GM21390 (cell line): ENCODE results near the gene SBNO2.

Experiments used
- ATAC-seq: cut with Tn5 transposase; IDR thresholded peaks from one replicate; pipeline ENCODE4 v1.9.1; 2021; ENCODE audit not compliant: unreplicated experiment

The SBNO2 gene

DNA sequence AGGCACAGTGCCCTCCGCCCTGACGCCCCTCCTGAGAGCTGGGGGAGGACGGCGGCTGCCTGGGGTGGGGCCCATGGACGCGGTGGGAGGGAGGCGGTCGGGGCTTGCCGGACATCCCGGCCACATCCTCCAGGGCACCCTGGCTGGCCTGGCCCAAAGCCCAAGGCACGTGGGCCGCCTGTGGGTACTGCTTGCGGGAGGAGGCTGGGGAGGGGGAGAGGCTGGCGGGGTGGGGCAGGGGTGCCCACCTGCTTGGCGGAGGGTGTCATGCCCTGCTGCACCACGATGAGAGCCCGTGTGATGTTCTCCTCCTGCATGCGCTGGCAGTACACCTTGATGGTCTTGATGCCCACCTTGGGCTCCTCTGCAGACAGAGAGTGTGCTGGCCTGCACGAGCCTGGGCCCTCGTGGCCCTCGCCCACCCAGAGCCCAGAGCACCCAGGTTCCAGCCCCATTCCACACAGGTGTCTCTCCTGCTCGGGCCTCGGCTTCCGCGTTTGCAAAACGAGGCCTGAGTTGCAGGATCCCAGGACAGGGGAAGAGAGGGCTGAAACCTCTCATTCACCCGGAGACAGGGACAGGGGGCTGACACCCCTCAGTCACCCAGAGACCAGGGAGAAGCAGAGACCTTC, 82.4 kb downstream of the SBNO2 start:
- no peak for ATAC-seq

DNA sequence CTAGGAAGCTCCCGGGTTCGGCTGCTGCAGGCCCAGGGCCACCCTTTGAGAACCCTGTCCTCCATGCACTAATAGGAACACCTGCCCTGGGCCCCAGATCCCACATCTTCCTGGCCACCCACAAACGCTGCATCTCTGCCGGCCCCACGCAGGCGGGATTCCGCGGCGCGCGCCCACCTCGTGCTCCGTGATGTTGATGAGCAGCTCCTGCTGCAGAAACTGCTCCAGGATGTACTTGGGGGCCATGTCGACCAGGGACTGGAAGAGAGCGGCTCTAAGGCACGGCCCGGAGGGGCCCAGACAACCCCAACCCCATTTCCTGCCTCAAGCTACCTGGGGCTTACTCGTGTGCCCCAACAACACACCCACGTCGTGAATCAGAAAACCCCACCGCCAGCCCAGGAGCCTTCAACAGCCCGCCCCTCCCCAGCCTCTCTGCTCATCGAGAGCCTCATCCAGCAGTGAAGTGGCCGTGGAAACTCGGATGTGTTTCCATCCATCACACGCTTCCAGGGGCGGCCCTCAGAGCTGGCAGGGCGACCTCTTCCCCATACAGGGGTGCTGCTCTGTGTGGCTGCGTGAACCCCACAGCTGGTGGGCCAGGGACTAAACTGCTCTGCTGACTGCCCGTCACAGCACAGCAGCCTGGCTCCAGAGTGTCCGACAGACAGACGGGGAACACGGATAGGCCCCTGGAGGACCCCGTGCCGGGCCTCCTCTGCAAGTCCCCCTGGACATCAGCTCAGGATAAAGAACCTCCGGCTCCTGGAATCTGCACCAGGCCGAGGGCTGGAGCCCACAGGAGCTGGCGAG, 83.1 kb downstream of the SBNO2 start:
- no peak for ATAC-seq

DNA sequence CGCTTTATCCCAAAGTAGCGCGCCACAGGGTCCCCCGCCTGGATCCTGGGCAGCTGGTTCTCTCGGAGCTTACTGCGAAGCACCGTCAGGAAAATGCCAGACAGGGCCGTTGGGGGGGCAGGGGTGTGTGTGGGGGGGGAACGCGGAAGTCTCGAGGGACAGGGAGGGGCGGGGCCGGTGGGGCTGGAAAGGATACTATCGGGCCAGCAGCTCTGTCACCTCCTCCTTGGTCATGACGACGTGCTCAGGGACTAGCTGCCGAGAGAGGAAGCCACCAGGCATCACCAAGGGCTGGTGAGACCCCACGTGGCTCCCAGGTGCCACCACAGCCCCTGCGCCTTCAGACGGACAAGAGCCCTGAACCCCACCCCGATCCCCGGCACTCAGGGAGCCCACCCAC, 84.2 kb downstream of the SBNO2 start:
- no peak for ATAC-seq

DNA sequence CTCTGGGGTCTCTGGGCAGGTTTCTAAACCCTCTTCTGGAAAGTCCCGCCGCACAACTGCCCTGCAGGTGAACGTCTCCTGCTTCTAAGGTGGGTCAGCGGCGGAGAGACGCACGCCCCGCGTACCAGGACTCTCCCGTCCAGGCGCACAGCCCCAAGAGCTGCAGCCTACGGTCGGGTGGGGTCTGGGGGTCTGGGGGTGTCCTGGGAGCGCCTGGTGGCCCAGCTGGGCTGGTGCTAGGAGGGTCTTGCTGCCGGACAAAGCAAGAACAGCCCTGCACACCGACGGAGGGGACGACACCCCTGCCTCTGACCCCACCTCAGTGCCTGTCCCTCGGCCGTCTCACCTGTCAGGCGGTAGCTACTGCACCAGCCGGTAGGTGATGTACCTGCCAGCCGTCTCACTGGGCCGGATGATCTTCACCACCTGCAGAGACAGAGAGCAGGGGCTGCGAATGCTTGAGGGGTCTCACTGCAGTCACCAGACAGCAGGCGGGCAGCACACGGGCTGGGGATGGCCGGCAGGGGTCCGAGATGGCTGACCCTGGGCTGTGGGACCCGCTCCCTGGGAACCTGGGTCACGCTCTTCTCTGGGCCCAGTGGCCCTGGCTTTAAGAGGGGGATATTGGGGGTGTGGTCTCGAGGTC, 84.8 kb downstream of the SBNO2 start:
- ATAC-seq, result no peak

DNA sequence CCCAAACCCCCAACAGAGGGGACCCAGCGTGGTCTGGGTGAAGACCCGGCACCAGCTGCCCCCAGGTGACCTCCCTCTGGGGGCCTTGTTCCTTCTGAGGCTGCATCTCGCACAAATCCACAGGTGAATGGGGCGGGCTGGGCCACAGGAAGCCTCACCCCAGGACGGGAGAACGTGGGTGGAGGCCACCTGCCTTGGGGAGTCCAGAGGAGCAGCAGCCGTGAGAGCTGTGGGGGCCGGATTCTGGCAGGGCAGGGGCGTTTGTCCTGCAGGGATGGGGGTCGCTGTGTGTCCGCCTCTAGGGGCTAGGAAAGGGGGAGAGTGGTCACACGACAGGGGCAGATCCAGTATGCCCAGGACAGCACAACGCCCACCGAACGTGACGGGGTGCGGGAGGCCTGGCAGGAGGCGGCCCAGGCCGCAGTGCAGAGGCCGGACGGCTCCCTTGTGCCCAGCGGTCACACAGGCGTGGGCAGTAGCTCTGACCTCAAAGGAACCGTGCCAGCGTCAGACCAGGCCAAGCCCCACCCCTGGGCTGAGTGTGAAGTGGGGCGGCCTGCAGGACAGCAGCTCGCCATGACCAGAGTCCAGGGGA, 85.6 kb downstream of the SBNO2 start:
- ATAC-seq, result no peak

DNA sequence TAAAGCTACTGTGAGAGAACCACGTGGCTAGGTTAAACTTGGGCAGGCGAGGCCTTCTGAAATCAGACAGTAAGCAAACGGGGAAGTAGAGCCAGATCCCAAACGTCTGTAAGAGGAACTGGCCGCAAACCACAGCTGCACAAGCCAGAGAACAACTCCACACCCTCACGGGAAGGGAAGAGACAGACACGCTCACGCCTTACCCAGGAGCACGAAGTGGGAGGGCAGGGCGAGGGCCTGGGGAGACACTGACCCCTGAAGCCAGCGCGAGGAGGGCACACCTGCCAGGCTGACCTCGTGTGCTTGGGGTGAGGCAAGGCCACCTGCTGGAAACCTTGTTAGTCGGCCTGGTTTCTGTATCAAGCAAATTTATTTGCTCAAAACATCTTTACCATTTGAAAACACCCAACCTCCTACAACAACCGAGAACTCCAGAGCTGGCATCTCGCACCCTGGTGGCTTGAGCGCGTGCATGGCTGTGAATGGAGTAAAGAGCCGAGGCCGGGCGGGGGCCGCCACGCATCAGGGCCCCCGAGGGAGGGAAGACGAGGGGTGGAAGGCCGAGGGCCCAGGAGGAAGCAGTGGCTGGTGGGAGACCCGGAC, 86.2 kb downstream of the SBNO2 start:
- ATAC-seq, result no peak

DNA sequence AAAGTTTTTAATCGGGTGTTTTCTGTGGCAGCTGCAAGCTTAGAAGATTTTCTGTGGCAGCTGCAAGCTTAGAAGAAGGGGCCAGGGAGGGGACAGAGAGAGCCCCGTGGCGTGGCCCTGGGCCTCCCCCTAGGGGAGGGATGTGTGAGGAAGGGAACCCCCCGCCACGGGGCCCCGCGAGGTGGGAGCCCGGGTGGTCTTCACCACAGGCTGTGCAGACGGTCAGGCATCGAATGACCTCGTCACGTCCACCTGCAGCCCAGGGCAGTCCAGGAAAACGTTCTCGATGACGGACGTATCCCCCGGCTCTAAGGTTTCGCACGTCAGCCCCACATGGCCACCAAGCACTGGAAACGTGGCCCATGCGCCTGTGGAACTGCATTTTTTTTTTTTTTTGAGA, 87.5 kb downstream of the SBNO2 start:
- no peak for ATAC-seq

DNA sequence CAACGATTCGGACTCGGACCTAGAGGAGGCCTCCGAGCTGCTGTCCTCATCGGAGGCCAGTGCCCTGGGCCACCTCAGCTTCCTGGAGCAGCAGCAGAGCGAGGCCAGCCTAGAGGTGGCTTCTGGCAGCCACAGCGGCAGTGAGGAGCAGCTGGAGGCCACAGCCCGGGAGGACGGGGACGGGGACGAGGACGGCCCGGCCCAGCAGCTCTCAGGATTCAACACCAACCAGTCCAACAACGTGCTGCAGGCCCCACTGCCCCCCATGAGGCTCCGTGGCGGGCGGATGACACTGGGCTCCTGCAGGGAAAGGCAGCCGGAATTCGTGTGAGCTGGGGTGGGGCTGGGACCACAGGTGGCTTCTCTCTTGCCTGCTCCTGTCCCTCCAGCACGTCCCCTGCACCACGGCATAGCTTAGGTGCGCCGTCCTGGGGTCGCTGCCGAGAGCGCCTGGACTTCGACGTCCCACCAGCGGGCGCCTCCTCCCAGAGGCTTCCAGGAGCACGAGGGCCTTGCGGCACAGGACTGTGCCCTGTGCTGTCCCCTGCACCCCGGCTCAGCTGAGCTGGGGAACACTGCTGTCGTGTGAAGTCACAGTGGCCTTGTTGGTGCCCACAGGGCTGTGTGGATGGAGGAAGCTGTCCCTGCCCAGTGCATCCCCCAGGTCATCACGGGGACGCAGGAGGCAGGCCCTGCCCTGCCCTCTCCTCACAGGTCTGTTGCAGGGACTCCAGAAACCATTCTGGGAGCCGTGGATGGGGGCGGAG, 88.2 kb downstream of the SBNO2 start:
- no peak for ATAC-seq

DNA sequence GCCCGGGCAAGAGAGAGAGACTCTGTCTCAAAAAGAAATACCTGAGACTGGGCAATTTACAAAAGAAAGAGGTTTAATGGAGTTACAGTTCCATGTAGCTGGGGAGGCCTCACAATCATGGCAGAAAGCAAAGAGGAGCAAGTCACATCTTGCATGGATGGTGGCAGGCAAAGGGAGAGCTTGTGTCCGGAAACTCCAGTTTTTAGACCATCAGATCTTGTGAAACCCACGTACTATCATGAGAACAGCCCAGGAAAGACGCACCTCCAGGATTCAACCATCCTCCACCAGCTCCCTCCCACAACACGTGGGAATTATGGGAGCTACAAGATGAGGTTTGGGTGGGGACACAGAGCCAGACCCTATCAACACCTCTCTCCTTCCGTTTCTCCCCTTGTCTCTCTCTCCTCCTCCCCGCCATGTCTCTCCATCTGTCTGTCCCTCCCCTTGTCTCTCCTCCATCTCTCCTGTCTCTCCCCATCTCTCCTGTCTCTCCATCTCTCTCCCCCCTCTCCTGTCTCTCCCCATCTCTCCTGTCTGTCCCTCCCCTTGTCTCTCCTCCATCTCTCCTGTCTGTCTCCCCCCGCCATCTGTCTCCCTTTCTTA, 88.9 kb downstream of the SBNO2 start:
- ATAC-seq, result no peak

DNA sequence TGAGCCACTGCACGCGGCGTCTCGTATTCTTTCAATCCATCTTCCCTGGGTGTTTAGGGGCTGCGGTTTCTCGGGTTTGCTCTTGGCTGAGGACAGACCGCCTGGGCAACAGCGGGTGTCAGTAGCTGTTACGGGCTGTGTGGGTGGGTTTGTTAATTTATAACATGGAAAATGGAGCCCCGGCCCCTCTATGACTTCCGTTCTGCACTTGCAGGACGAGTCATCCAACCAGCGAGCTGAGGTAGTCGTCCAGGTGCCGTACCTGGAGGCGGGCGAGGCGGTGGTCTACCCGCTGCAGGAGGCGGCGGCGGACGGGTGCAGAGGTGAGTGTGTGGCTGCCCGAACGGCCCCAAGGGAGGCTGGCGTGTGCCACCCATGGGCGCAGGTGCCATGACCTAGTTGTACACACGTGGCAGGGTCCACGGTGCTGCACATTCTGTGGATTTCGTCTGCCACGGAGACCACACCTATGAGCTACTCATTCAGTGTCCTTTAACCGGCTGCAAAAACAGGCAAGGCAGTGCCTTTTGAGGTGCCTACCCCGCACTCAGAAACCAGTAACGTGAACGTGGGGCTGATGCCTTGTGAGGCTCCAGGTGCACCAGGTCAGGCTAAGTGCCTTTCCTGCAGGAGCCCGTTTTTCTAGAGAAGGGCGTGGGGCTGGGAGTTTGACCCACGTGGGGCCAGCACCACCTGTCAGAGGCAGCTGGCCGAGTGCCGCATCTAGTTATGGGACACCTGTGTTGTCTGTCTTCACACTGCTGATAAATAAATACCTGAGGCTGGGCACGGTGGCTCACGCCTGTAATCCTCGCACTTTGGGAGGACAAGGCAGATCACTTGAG, 89.8 kb downstream of the SBNO2 start:
- ATAC-seq, result no peak

DNA sequence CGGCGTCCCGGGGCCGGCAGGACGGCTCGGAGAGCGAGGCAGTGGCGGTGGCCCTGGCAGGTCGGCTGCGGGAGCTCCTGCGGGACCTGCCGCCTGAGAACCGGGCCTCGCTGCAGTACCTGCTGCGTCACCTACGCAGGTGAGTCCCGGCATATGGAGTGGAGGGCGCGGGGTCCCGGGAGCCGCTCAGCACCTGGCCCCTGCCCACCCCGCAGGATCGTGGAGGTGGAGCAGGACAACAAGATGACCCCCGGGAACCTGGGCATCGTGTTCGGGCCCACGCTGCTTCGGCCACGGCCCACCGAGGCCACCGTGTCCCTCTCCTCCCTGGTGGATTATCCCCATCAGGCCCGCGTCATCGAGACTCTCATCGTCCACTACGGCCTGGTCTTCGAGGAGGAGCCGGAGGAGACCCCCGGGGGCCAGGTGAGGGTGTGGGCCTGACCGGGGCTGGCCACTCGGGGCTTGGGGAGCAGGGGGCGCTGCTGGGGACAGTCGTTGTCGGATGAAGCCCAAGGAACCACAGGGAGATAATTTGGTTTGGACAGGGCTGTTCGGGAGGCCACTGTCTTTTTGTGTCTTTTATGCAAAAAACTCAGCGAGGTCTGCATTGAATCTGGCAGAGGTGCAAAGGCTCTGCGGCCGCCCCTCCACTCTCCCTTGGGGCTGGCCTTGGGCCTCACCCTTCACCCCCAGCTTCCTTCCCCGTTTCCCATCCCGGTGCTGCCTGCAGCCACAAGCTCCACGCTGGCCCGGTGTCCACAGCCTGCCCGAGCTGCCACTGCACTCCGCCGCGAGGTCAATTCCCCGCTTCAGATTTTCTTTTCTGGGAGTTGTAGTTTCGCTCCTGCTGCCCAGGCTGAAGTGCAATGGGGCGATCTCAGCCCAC, 90.9 kb downstream of the SBNO2 start:
- no peak for ATAC-seq

DNA sequence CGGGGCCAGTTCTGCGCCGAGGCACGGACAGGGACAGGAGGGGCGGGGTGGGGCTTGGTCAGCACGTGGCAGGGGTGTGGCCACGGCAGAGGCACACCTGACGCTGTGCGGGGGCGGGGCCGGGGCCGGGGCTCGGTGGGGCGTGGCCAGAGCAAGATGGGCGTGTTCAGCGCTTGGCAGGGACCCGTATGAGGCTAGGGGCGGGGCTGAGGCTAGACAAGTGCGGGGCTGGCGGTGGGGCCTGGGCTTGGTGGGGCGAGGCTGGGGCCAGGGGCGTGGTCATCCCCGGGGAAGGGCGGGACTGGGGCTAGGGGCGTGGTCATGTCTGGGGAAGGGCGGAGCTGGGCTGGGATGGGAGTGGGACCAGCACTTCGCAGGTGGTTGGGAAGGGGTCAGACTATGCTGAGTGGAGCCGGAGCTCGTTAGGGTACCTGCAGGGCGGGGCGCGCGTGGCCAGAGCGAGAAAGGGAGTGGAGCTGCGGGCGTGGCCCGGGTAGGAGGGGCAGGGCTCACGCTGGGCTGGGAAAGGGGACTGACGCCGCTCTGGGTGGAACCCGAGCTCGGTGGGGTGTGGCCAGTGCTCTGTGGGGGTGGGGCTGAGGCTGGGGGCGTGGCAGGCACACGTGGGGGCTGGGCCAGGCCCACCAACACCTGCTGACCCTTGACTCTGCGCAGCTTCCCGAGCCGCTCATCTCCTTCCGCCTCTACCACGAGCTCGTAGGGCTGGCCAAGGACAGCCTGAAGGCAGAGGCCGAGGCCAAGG, 91.7 kb downstream of the SBNO2 start:
- ATAC-seq, result no peak

DNA sequence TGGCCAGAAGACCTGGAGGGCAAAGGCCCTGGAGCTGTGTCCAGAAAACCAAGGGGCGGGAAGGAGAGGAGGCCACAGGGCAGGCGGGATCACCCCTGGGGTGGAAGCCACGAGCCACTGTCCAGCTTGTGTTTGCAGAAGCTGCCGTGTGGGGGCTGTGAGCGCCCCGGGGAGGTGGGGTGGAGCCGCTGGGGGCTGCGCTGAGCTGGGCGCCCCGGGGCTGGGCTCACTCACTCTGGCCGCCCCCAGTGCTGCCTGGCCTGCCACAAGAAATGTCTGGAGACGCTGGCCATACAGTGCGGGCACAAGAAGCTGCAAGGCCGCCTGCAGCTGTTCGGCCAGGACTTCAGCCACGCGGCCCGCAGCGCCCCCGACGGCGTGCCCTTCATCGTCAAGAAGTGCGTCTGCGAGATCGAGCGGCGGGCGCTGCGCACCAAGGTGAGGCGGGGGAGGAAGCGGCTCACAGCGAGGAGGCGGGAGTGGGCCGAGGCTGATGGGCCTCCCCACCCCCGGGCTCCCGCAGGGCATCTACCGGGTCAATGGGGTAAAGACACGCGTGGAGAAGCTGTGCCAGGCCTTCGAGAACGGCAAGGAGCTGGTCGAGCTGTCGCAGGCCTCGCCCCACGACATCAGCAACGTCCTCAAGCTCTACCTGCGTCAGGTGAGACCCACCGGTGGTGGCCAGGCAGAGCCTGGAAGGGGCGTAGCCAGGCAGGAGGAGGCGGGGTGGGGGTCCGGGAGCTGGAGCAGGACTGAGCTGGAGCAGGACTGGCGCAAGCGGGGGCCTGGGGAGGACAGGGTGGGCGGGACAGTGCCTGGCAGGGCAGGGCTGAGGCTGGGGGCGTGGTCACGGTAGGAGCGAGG, 92.5 kb downstream of the SBNO2 start:
- no peak for ATAC-seq

DNA sequence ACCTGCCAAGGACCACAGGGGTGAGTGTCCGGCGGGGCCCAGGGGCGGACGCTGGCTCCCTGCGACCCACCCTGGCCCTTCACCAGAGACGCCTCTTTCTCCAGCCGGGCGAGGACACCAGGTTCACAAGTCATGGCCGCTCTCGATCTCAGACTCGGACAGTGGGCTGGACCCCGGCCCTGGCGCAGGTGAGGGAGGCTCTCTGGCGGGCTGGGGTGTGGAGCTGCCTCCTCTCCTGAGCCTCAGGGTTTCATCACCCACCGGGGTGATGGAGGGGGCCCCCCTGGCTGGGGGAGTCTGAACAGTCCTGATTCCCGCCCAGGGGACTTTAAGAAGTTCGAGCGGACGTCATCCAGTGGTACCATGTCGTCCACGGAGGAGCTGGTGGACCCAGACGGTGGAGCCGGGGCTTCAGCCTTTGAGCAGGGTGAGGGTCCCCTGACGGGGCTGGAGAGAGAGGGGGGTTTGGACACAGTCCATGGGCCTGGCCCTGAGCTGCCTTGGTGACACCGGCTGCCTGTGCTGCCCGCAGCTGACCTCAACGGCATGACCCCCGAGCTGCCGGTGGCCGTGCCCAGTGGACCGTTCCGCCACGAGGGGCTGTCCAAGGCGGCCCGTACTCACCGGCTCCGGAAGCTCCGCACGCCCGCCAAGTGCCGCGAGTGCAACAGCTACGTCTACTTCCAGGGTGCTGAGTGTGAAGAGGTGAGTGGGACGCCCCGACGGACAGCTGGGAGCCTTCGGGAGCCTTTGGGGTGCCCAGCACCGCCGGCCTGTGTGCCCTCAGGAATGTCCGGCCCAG, 93.5 kb downstream of the SBNO2 start:
- no peak for ATAC-seq

DNA sequence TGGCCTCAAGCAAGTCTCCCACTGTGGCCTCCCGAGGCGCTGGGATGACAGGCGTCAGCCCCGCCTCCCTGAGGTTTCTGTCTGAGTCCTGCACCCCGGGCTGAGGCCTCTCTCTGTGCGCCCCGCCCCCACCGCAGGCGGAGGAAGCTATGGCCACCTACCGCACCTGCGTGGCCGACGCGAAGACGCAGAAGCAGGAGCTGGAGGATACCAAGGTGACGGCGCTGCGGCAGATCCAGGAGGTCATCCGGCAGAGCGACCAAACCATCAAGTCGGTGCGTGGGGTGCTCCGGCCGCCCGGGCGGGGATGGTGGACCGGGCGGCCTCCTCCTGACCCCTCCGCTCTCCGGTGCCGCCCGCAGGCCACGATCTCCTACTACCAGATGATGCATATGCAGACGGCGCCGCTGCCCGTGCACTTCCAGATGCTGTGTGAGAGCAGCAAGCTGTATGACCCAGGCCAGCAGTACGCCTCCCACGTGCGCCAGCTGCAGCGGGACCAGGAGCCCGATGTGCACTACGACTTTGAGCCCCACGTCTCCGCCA, 94.4 kb downstream of the SBNO2 start:
- no peak for ATAC-seq

DNA sequence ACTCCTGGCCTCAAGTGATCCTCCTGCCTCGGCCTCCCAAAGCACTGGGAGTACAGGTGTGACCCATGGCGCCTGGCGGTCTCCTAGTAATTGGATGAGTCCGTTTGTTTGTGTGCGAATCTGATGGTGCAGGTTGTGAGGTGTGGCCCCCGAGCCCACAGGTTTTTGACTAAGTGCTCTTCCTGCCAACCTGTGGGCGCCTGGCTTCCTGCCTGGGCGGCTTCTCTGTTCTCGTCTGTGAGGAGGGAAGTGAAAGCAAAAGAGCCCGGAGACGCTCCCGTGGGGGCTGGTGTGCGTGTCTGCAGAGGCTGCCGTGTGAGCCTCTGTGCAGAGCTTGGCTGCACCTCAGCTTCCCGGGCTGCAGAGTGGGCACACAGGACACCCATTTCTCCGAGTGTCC, 97.1 kb downstream of the SBNO2 start:
- ATAC-seq, result peak; percentile 59
